Prostate gland (tissue), 2 donors: ENCODE data around the gene CBL. TPM values are rescaled to one million over a fixed set of nuclear protein-coding genes. Genes with fewer than 3 reads are reported as not detected.

ENCODE experiments used
- DNase-seq: peaks from one replicate; pipeline ENCODE4 v3.0.0-alpha.2; 2019; ENCODE audit warnings: low spot score
- H3K27ac ChIP-seq, 2 donors: fragments of 200-600 bp; sonication (generic); 2 replicates each; pipeline ENCODE4 v1.5.1; 2017 to 2019
- H3K27me3 ChIP-seq: fragments of 200-600 bp; sonication (generic); replicated peaks from 2 replicates; pipeline ENCODE4 v1.5.1; 2019; ENCODE audit not compliant: insufficient read depth
- H3K36me3 ChIP-seq, 2 donors: fragments of 200-600 bp; sonication (generic); 1 replicate in 1 of 2; 2 replicates in 1 of 2; pipeline versions ENCODE4 v1.5.1 to v1.8.1; 2017 to 2019
- H3K4me1 ChIP-seq: fragments of 200-600 bp; sonication (generic); replicated peaks from 2 replicates; pipeline ENCODE4 v1.5.1; 2019
- H3K4me3 ChIP-seq, 2 donors: fragments of 200-600 bp; sonication (generic); 2 replicates each; pipeline ENCODE4 v1.5.1; 2017 to 2019
- H3K9me3 ChIP-seq: fragments of 200-600 bp; sonication (generic); 2 replicates; pipeline ENCODE4 v1.5.1; 2017
- POLR2A ChIP-seq: fragments of 450-650 bp; IDR thresholded peaks from one replicate; pipeline ENCODE4 v1.6.1; 2016; ENCODE audit warnings: antibody characterized with exemption, mild to moderate bottlenecking
- POLR2AphosphoS5 ChIP-seq: sonication (generic); formaldehyde crosslinking; IDR thresholded peaks from one replicate; pipeline ENCODE4 v1.6.1; 2017; ENCODE audit warnings: antibody characterized with exemption
- WGBS: methylation state at CpG from one replicate; pipeline ENCODE4 v1.1.5; 2018; 5-methylcytosine and 5-hydroxymethylcytosine counted together
- intact Hi-C: fragments of 100-400 bp; cut with DNase I; formaldehyde crosslinking; loops from one replicate; pipeline ENCODE4 v1.14.2; 2022
- total RNA-seq, 2 donors: library from RNA; depleted of rRNA; stranded (reverse); fragments of >200 nt; gene quantifications; one replicate each; pipeline ENCODE4 v1.1.0, GENCODE V29; 2016
- TF ChIP-seq, protein P1 (sequence below), 4 experiments: fragments of 200-600 bp in 2 of 4; fragments of 450-650 bp in 2 of 4; sonication (generic) in 2 of 4; IDR thresholded peaks; 1 replicate in 3 of 4; 2 replicates in 1 of 4; pipeline ENCODE4 v1.5.1; 2016 to 2019; ENCODE audit warnings: antibody characterized with exemption in 4 of 4, mild to moderate bottlenecking in 2 of 4, moderate library complexity in 2 of 4

CBL gene
- total RNA-seq, 2 donors from 2014 or later = 9.8 to 38.8 TPM

DNA sequence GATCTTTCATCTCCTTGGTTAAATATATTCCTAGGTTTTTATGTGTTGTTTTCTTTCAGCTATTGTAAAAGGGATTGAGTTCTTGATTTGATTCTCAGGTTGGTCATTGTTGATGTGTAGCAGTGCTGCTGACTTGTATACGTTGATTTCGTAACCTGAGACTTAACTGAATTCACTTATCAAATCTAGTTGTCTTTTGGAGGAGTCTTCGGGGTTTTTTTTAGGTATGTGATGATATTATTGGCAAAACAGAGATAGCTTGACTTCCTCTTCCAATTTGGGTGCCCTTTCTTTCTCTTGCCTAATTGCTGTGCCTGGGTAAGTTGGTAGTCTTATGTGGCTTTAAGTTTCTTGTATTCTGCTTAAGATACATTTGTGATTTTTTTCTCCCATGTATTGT is 52.8 kb downstream of the CBL start:
- no peaks in the 10 kb centered on the region for H3K9me3 ChIP-seq
- no peaks in the 10 kb centered on the region for H3K36me3 ChIP-seq
- WGBS = 80% methylated on average over 3 of the region's 3 CpGs
- TF ChIP-seq POLR2AphosphoS5 (no peak), POLR2A (no peak)
- TF ChIP-seq, protein P1, sequence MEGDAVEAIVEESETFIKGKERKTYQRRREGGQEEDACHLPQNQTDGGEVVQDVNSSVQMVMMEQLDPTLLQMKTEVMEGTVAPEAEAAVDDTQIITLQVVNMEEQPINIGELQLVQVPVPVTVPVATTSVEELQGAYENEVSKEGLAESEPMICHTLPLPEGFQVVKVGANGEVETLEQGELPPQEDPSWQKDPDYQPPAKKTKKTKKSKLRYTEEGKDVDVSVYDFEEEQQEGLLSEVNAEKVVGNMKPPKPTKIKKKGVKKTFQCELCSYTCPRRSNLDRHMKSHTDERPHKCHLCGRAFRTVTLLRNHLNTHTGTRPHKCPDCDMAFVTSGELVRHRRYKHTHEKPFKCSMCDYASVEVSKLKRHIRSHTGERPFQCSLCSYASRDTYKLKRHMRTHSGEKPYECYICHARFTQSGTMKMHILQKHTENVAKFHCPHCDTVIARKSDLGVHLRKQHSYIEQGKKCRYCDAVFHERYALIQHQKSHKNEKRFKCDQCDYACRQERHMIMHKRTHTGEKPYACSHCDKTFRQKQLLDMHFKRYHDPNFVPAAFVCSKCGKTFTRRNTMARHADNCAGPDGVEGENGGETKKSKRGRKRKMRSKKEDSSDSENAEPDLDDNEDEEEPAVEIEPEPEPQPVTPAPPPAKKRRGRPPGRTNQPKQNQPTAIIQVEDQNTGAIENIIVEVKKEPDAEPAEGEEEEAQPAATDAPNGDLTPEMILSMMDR (IDR thresholded peaks at IDR 0.05) = no peak
- H3K4me3 ChIP-seq = no peak overlapping the region
- no peak overlapping the region for H3K27ac ChIP-seq
- H3K27me3 ChIP-seq = no peaks in the 10 kb centered on the region
- intact Hi-C loops = no loop called here
- DNase-seq = no peak
- no peaks in the 10 kb centered on the region for H3K4me1 ChIP-seq

DNA sequence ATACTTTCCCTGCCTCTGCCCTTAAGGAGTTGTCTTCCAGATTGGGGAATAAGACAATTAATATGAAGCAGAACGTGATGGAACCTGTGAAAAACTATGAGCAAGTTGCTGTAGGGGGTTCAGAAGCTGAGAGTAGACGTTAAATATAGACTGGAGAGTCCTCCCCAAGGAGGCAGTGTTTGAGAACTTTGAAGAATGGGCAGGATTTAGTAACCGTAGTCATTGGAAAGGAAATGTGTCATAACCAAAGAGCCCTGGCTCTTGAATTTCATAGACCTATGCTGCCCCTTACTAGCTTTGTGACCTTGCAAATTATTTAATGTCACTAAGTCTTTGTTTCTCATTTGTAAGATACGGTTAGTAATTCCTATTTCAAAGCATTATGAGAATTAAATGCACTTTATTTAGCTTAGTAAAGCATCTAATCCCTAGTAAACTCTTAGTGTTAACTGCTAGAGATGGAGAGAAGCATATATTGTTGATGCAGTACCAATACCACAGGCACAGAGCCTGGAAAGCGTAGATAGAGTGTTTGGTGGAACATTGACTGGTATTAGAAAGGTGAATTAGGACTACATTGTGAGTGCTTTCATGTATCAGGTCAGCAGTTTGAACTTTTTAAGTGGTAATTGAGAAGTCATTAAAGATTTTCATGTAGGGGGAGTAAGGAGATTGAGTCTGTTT is 56.7 kb downstream of the CBL start:
- intact Hi-C loops = no loop called here
- WGBS = 79% methylated on average over 5 of the region's 5 CpGs

DNA sequence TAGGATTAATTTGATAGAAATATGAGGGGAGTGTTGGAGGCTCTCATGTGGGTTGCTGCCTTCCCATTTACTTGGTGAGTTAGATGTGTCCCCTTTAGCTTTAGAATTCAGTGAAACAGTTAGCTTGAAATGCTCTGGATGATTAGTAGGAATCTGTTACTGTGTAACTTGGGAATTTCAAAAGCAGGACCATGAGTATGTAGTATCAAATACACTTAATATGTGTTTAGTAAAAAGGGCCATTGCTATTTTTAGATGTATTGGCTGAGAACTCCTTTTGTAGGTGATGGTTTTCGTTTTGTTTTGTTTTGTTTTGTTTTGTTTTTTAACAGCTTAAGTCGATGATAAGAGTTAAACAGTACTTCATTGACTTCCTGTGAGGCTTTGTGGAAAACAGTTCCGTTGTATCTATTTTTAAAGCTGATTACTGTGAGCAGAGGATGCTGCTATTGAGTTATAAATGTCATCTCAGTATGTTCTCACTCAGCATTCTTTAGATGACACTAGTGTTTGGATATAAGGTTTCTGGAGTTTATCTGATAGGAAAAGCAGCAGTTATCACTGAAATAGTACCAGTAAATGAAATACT is 57.3 kb downstream of the CBL start:
- intact Hi-C loops = no loop called here
- no peak overlapping the region for H3K4me3 ChIP-seq
- no peaks in the 10 kb centered on the region for H3K27me3 ChIP-seq
- no peaks in the 10 kb centered on the region for H3K36me3 ChIP-seq
- TF ChIP-seq POLR2AphosphoS5 (no peak), POLR2A (no peak)
- TF ChIP-seq, protein P1 (IDR thresholded peaks at IDR 0.05) = no peak
- no peaks in the 10 kb centered on the region for H3K4me1 ChIP-seq
- DNase-seq = no peak
- WGBS = 41% methylated on average over 3 of the region's 3 CpGs
- no peak overlapping the region for H3K27ac ChIP-seq
- no peaks in the 10 kb centered on the region for H3K9me3 ChIP-seq

More for the DNA sequence above, 56.7 kb downstream of the CBL start:
- Histone ChIP-seq H3K9me3 (no peaks in the 10 kb centered on the region), H3K27ac (no peak overlapping the region), H3K36me3 (no peaks in the 10 kb centered on the region), H3K4me1 (no peaks in the 10 kb centered on the region), H3K4me3 (no peak overlapping the region), H3K27me3 (no peaks in the 10 kb centered on the region)
- DNase-seq = no peak
- no peak for TF ChIP-seq POLR2AphosphoS5
- TF ChIP-seq POLR2A = no peak
- TF ChIP-seq, protein P1 (IDR thresholded peaks at IDR 0.05) = no peak

DNA sequence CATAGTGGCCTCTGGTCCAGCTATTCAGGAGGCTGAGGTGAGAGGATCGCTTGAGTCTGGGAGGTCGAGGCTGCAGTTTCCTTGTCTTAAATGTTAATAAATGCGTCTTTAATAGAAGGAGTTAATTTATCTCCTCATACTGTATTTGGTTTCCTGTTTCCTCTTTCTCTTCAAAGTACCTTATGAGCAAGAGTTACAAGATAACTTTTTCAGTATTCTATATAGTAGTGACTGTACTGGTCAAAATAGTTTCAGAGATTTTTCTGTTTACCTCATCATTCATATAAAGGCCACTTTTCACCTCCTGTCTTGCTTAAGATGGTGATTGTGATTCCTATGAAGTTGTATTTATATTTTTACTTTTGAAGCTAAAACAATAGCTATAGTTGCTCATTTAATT is 59.9 kb downstream of the CBL start:
- no peaks in the 10 kb centered on the region for H3K27me3 ChIP-seq
- no peak overlapping the region for H3K27ac ChIP-seq
- no peaks in the 10 kb centered on the region for H3K36me3 ChIP-seq
- TF ChIP-seq POLR2A = no peak
- no peak for TF ChIP-seq POLR2AphosphoS5
- TF ChIP-seq, protein P1 (IDR thresholded peaks at IDR 0.05) = no peak
- 88% methylated on average over 3 of the region's 3 CpGs for WGBS
- intact Hi-C loops = no loop called here
- H3K9me3 ChIP-seq = no peaks in the 10 kb centered on the region
- no peak for DNase-seq
- no peaks in the 10 kb centered on the region for H3K4me1 ChIP-seq
- H3K4me3 ChIP-seq = no peak overlapping the region
